Measurements from ENCODE around the gene PTGDR.

DNA sequence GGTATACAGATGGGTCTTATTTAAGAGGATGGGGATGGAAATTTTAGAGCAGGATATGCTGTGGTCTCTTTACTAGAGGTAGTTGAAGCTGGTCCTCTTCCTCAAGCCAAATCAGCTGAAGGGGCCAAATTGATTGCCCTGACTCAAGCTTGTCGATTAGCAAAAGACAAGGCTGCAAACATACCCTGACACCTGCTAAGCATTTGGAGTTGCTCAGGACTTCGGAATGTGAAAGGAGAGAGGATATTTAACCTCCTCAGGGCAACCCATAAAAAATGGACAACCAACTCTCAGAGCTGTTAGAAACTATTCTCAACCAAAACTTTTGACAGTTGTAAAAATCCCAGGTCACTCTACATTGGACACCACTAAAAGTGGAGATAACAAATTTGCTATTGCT is 15.6 kb downstream of the PTGDR start:
- no peak for TF ChIP-seq CTCF (IDR thresholded peaks at IDR 0.05)
- TF ChIP-seq POLR2A (IDR thresholded peaks at IDR 0.05) = no peak
- TF ChIP-seq EP300 (IDR thresholded peaks at IDR 0.05) = no peak

Measured in sigmoid colon (tissue), 4 donors.